Right atrium auricular region (tissue), 2 donors: Measurements from ENCODE around the gene RFK. TPM values are rescaled to one million over a fixed set of nuclear protein-coding genes. Genes with fewer than 3 reads are reported as not detected.
"Not testable (repeated sequence)": the region's sequence is repeated elsewhere in the genome, so short reads cannot be mapped to it uniquely, and the experiment has no call there.

Experiments used
- DNase-seq: peaks from one replicate; pipeline ENCODE4 v3.0.0-alpha.2; 2019; ENCODE audit warnings: low spot score
- H3K27ac ChIP-seq, 2 donors: fragments of 200-600 bp; sonication (generic); 1 replicate in 1 of 2; 2 replicates in 1 of 2; pipeline ENCODE4 v1.5.1; 2016 to 2019
- H3K27me3 ChIP-seq, 2 donors: fragments of 200-600 bp; sonication (generic); one replicate each; pipeline versions ENCODE4 v1.5.1 to v1.6.0; 2017 to 2019
- H3K36me3 ChIP-seq: fragments of 200-600 bp; sonication (generic); one replicate; pipeline ENCODE4 v1.5.1; 2016
- H3K4me1 ChIP-seq, 2 donors: fragments of 200-600 bp; sonication (generic); one replicate each; pipeline versions ENCODE4 v1.5.1 to v1.6.0; 2017 to 2019
- H3K4me3 ChIP-seq, 2 donors: fragments of 200-600 bp; sonication (generic); 1 replicate in 1 of 2; 2 replicates in 1 of 2; pipeline ENCODE4 v1.5.1; 2017 to 2019; ENCODE audit warnings: mild to moderate bottlenecking in 1 of 2, moderate library complexity in 1 of 2
- H3K9me3 ChIP-seq, 2 donors: fragments of 200-600 bp; sonication (generic); one replicate each; pipeline ENCODE4 v1.5.1; 2019
- CTCF ChIP-seq, 2 donors: fragments of 200-600 bp; sonication (generic); IDR thresholded peaks; one replicate each; pipeline ENCODE4 v1.5.1; 2019; ENCODE audit warnings: antibody characterized with exemption in 2 of 2
- total RNA-seq, 2 donors: library from RNA; depleted of rRNA; stranded (reverse); fragments of >200 nt; gene quantifications; one replicate each; pipeline ENCODE4 v1.1.0, GENCODE V29; 2016

RFK gene
- total RNA-seq, 2 donors from 2014 or later: 23.7 to 32.0 TPM

- H3K4me1 ChIP-seq: no peaks in the 10 kb centered on the region
- no peak for TF ChIP-seq CTCF (IDR thresholded peaks at IDR 0.05)
- DNase-seq: no peak
- H3K27me3 ChIP-seq: no peaks in the 10 kb centered on the region
- H3K36me3 ChIP-seq: no peaks in the 10 kb centered on the region
- no peak overlapping the region for H3K4me3 ChIP-seq
- no peak overlapping the region for H3K27ac ChIP-seq
- H3K9me3 ChIP-seq: no peaks in the 10 kb centered on the region
These were observed 28.0 kb downstream of the RFK start for GRCh38 chr9:76366275-76366674.

- no peaks in the 10 kb centered on the region for H3K27me3 ChIP-seq
- DNase-seq: no peak
- no peaks in the 10 kb centered on the region for H3K9me3 ChIP-seq
- TF ChIP-seq CTCF (IDR thresholded peaks at IDR 0.05): no peak
- H3K36me3 ChIP-seq: no peaks in the 10 kb centered on the region
- H3K4me1 ChIP-seq: no peaks in the 10 kb centered on the region
- H3K27ac ChIP-seq: no peak overlapping the region
- no peak overlapping the region for H3K4me3 ChIP-seq
These were observed 29.2 kb downstream of the RFK start for GRCh38 chr9:76365028-76365427.

GRCh38 chr9:76363032-76363395 lies 31.2 kb downstream of the RFK start:
- Histone ChIP-seq H3K27ac (no peak overlapping the region), H3K4me3 (no peak overlapping the region), H3K4me1 (no peaks in the 10 kb centered on the region), H3K36me3 (no peaks in the 10 kb centered on the region), H3K27me3 (no peaks in the 10 kb centered on the region), H3K9me3 (no peaks in the 10 kb centered on the region)
- DNase-seq: no peak
- no peak for TF ChIP-seq CTCF (IDR thresholded peaks at IDR 0.05)

GRCh38 chr9:76362332-76363031 lies 31.7 kb downstream of the RFK start:
- H3K4me1 ChIP-seq, H3K4me3 ChIP-seq, DNase-seq: not testable (repeated sequence)

GRCh38 chr9:76359766-76360165 lies 34.5 kb downstream of the RFK start:
- no peak overlapping the region for H3K27ac ChIP-seq

More at GRCh38 chr9:76362332-76363031, 31.7 kb downstream of the RFK start:
- not testable (repeated sequence) for H3K9me3 ChIP-seq, H3K27ac ChIP-seq, H3K36me3 ChIP-seq, H3K27me3 ChIP-seq

GRCh38 chr9:76359365-76359764 lies 34.9 kb downstream of the RFK start:
- no peak for TF ChIP-seq CTCF (IDR thresholded peaks at IDR 0.05)
- no peak overlapping the region for H3K4me3 ChIP-seq
- no peak overlapping the region for H3K27ac ChIP-seq
- no peaks in the 10 kb centered on the region for H3K4me1 ChIP-seq
- no peaks in the 10 kb centered on the region for H3K27me3 ChIP-seq
- no peak for DNase-seq
- H3K36me3 ChIP-seq: no peaks in the 10 kb centered on the region
- H3K9me3 ChIP-seq: no peaks in the 10 kb centered on the region

More at GRCh38 chr9:76359766-76360165, 34.5 kb downstream of the RFK start:
- no peaks in the 10 kb centered on the region for H3K36me3 ChIP-seq
- DNase-seq: no peak
- H3K27me3 ChIP-seq: no peaks in the 10 kb centered on the region
- H3K9me3 ChIP-seq: no peaks in the 10 kb centered on the region
- H3K4me1 ChIP-seq: no peaks in the 10 kb centered on the region
- no peak for TF ChIP-seq CTCF (IDR thresholded peaks at IDR 0.05)
- no peak overlapping the region for H3K4me3 ChIP-seq
